Measurements from ENCODE around the gene COL4A3.

COL4A3 gene

DNA sequence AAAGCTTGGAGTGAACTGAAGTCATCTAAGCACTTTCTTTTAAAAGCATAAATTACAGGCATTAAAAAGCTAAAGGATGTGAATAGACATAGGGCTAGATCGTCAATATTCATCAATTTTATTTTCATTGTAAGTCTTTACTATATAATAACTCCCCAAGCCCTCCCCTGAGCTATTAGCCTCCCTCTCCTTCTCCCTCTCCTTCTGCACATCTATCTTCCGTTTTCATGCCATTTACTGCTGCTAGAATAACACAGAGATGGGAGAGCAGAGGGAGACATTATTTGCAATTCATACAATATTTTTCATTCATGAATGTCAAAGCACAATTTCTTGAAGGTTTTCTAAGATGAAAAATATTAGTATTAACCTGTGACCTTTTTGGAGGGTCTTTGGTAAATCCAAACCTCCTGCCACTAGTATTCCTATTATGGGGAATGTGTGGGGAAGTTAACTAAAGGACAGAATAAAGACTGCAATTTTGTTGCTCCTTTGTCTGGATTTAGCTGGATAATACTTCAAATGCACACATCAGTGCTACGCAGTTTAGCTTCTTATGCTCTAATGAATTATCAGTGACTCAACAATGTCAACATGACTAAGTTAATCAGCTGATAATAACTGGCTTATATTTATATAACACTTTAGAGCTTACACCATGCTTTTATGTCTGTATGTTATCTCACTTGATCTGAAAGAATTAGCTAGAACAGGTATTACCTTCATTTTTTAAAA is 132.4 kb downstream of the COL4A3 start:
- no peak for DNase-seq

DNA sequence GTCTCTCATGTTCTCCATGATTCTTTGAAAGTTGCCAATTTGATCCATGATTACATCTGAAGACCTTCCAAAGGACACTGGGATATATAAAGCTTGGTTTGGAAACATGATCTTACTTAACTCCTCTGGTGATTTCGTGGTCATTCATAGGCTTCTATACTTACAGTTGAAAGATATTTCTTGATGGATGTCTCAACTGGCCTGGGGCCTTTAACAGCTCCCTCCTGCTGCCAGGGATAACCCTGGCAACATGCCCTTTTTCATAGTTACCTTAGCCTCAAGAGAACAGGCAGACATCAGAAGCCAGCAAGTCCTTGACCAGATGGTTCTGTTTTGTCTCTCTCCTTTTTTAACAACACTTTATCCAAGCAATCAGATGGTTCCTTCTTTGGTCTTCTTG is 137.1 kb downstream of the COL4A3 start:
- no peak for DNase-seq

DNA sequence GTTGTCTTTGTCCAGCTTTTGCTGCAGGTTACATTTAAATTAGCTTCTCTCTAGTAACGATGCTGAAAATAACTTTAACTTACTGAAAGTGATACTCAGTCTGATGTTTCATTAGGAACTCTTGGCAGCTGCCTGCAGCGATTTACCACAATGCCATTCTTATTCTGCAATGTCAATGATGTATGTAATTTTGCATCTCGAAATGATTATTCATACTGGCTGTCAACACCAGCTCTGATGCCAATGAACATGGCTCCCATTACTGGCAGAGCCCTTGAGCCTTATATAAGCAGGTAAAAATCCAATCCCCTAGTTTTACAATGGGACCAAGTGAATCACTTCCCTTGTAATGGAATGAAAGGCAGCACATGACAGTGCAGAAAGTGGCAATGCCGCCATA is 144.4 kb downstream of the COL4A3 start:
- peak; percentile 22 for DNase-seq

DNA sequence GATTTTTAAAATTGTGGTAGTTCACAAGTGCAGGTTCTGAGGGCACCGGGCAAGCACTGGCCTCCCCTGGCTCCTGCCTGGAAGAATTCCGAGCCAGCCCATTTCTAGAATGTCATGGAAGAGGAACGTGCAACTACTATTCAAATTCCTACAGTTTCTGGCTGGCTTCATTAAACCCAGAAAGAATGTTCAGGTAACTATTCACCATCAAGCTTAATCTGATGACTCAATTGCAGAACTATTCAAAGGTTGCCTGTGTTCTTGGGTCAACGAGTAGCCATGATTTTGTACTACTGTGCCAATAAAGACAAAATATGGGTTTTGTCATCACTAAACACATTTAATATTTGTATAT is 146.3 kb downstream of the COL4A3 start:
- DNase-seq: no peak

DNA sequence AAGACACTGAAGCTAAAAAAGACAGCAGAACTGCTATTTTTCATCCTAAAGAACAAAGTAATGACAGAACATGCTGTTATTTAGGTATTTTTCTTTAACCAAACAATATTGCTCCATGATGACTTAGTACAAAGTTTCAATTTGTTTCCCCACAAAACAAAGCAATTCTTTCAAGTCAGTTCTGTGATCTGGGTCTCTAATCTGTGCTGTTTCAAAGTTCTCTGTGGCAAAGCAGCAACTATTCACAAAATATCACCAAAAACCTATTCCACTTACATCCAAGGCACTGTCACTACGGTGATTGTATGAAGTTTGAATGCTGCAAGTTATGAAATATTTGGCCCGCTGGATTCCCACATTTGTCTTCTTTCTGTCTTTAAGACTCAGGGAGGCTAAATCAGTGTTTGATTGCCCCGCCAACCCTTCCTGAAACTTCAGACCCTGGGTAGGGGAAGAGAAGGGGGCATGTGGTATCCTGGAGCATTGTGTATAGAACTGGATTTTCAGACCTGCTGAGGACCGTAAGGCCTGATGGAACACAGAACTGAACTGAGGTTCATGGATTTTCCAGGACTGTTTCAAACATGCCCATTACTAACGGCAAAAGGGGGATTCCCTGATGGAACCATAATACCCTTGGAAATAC is 147.6 kb downstream of the COL4A3 start:
- no peak for DNase-seq

DNA sequence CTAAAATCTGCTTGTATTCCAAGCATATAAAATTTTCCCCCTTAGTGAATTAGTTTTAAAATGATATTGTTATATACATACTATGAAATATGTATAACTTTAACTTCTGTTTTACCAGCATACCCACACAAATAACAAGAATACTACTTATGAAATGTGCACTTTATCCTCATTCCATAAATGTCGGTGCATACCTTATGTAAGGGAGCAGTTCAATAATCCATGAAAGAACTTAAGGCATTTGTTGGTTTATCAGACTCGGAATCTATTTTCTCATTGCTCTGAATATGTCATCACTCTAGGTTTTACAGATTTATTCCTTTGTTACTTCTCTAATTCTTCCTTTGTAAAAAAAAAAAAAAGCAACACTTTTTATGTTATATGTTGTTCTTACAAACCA is 148.2 kb downstream of the COL4A3 start:
- no peak for DNase-seq

DNA sequence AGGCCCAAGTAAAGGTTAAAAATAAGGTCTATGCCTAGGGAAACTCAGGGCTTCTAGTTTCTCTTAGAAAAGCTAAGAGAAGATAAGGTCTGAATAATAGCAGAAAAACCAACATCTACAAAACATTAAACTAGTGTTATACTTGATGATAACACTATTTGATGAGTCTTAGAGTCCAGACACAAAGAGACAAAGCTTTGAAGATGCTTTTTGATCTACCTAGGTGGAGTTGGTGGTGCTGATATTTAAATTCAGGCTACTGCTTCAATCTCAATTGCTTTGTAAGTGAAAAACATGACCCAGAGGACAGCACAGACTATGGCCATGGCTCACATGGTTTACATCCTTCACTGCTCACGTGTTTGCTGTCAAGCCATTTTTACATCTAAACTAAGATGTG is 148.9 kb downstream of the COL4A3 start:
- no peak for DNase-seq

DNA sequence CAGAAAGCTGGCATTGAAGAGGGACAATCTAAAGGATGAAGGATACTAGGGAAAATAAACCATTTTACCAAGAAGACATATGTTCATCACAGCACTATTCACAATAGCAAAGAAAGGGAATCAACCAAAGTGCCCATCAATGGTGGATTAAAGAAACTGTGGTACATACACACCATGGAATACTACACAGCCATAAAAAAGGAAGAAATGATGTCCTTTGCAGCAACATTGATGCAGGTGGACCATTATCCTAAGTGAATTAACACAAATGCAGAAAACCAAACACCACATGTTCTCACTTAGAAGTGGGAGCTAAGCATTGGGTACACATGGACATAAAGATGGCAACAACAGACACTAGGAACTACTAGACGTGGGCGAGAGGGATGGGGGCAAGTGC is 153.4 kb downstream of the COL4A3 start:
- no peak for DNase-seq

DNA sequence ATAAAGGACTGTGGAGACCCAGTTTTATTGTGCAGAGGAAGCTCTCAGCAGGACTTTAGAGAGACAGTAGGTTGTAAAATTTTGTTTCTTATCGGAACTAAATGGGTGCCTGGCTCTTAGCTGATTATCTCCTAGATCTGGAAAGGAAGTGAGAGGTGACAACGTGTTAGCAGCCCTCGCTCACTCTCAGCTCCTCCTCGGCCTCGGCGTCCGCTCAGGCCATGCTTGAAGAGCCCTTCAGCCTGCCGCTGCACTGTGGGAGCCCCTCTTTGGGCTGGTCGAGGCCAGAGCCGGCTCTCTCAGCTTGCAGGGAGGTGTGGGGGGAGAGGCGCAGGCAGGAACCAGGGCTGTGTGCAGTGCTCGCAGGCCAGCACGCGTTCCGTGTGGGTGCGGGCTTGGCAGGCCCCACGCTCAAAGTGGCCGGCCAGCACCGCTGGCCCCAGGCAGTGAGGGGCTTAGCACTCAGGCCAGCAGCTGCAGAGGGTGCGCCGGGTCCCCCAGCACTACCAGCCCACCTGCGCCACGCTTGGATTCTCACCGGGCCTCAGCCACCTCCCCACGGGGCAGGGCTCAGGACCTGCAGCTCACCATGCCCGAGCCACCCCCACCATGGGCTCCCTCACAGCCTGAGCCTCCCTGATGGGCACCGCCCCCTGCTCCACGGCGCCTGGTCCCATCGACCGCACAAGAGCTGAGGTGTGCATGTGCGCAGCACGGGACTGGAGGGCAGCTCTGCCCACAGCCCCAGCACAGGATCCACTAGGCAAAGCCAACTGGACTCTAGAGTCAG is 156.1 kb downstream of the COL4A3 start:
- no peak for DNase-seq

DNA sequence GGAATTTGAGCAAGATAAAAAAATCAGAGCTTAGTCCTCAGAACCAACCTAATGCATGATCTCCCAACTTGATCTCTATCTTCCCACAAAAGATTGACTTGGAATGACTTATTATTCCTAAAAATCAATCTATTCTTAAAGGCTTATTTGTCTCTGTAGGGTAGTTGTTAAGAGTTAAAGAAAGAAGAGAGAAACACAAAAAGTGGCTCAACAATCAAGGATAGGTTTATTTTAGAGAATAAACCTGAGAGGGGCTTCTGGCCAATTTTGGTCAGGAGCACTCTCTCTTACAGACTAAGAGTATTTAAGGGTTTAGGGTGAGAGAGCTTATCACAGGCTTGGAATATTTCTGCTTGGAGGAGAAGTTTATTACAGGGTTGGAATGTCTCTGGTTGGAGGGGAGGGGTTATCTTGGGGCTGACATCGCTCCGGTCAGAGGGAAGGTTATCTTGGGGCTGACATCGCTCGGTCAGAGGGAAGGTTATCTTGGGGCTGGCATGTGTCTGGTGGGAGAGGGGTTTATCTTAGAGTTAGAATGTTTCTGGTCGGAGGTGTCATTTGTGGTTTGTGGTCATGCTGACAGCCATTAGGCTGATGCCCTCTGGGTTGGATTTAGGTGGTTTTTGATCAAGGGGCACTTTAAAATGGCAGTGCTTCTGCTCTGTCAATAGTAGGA is 158.2 kb downstream of the COL4A3 start:
- no peak for DNase-seq

DNA sequence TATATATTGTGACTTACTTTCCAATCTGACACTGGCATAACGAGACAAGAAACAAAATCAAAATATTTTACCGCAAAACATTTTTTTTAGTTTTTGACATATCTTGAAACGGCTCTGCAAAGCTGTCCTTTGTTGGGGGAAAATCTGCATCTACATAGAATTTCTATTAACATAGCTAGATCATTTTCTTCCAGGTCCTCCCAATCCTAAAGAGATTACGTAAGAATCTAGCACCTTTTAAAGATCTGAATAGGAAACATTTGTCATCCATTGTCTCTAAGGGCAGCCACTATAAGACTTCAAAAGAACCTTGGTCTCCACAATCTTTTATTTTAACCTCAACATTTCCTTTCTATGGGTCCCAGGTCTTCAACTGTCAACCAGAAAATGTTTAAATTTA is 159.4 kb downstream of the COL4A3 start:
- DNase-seq: no peak

DNA sequence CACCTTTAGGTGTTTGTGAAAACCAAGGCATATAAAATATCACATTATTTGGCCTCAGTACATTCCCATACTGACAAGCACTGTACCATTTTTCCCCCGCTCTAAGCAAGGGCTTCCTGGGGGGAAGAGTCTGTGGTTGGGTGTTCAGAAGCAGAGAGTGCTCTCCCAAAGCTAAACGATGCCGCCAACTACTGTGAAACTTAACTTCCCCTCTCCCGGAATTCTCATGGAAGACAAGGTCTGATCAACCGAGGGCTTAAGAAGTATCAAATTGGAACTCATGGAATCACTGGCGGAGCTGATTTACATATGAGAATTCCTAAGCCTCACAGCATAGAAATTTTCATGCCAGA is 160.2 kb downstream of the COL4A3 start:
- DNase-seq: no peak

DNA sequence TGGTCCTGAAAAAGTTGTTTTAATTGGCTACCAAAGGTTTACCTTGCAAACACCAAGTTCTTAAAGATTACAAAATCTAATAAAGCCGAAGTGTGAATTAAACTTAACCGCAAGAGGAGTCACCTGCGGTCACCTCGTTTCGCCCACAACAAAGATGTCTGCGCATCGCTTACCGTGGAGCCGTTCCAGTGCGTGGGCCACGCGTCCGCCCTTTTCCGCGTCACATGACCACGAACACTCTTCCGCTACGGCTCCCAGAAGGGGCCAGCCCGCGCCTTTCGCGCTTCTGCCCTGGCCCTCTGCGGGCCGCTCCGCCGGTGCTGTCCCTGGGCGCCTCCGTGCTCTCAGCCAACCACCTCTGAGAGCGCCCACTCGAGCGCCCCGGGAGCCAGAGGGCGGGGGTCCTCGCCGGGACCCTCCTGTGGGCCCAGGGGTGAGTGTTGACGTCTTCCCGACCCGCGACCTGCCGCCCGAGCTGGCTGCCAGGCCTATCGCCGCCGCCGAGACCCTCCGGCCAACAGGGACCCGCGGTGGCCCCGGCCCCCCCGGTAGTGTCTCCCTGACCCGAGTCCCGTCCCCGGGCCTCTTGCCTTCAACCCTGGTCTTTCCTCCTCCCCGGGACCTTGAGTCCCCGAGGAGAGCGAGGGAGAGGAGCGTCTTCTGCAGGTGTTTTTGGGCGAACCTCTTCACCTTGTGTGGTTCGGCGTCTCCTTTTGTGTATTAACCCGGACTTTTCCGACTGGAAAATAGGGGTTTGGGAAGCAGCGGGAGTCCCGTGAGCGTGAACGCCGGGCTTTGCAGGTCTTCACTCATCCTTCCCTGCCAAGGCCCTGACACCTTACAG is 160.8 kb downstream of the COL4A3 start, which contains the start of gene MFF:
TSS of gene MFF (plus strand) at position 257 of the 844 bp plus-strand sequence. CDS start 5,415 bp downstream, outside the sequence.
- peak; percentile 93 for DNase-seq

DNA sequence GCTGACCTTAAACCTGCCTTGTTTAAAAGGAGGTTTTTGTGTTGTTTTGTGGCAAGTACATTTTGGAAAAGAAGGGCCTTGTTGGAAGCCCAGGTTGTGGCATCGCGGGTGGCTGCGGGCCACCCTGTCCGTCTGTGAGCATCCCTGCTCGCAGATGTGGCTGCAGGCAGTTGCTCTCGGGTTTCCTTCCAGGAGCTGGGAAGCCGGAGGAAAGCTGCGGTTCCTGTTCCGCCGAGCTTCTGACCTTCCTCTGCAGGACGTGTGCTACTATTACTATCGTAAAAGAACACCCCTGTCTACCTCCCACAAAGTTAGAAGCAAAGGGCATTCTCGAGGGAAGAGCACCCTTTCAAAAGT is 161.4 kb downstream of the COL4A3 start:
- peak; percentile 43 for DNase-seq

DNA sequence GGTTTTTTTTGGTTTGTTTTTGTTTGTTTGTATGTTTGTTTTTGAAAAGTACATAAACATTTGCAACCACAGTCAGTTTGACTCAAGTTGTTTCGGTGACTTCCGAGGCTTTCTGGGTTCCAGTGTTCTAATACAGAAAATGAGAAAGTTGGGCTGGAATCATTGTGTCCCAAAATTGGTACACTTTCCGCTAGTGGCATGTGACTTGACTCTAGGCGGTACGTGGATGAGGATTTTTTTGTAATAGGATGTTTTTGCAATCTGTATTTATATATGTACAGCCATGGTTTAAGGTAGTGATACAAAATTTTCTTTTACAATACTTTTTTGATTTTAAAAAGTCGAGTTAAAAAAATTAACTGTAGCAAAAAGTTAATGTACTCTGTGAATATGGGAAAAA is 162.4 kb downstream of the COL4A3 start:
- DNase-seq: no peak

DNA sequence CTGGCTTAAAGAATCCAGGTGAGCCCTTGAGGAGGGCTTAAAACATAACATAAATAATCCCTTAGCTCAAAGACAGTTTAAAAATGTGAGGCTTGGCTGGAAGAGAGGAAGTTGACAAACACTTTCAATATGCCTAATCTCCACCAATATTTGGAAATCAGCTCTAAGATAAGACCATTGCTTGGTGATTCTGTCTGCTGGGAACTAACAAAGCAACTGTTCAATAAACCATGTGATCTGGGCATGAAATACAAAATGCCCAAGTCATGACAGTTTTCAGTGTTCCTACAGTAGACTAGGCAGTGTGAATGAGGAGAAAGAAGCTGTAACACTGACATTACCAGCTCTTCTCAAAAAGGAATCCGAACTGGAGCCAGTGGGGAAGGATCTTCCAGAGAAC is 171.3 kb downstream of the COL4A3 start:
- DNase-seq: no peak

DNA sequence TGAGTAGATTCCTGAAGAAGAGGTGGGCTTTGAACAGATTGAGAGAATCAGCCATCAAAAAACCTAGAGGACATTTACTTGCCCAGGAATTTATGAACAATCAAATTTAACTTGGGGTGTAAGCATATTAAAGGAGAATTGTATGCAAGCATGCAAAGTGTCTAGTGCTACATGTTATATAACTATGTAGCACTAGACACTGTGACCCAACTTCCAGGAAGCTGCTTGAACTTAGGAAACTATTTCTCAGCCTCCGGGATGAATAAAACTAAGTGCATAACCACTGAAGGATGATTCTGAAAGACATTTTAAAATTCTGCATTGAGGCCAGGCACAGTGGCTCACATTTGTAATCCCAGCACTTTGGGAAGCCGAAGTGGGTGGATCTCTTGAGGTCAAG is 173.0 kb downstream of the COL4A3 start:
- DNase-seq: no peak

DNA sequence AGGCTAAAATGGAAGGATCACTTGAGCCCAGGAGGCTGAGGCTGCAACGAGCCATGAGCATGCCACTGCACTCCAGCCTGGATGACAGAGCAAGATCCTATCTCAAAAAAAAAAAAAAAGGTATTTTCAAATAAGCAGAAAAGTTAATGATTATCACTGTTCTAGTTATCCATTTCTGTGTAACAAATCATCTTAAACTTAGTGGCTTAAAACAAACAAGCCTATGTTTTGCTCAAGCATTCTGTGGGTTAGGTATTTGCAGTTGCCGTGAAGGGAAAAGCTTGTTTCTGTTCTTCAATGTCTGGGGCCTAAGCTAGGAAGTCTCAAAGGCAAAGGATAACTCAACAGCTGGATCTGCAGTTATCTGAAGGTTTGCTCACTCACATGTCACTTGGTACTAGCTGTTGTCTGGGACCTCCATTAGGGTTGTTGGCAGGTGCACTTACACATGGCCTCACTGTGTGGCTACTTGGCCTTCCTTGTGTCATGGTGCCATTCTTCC is 174.7 kb downstream of the COL4A3 start:
- DNase-seq: no peak

DNA sequence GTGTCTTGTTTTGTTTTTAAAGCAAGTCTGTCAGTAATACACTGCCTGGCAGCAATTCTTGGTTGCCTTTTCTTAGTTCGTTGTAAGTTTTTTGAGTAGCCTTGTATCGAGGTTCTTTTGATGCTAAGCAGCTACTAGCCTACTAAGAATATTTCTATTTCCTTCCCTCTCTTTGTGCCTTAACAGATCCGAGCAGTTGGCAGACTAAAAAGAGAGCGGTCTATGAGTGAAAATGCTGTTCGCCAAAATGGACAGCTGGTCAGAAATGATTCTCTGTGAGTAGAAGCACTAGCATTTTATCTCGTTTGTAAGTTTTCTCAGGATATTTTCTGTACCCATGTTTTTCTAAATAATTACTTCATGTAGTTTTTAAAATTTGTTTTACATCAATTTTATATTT is 175.7 kb downstream of the COL4A3 start:
- DNase-seq: no peak

DNA sequence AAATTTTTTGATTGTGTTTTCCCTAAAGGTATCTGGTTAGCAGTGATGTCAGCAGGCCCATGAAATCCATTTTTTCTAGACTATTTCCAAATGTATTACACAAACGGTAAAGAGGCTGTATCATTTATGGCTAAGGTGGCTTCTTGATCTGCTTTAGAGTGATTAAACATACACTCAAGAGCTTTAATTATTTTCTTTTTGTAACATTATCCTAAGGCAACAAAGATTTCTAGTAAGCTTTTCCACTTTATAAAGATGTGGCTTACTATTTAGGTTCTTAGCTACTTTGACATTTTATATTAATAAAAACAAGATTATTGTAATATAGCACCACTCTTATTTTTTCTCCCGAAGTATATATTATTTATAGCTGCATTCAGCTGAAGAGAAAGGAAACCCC is 177.1 kb downstream of the COL4A3 start:
- no peak for DNase-seq

DNA sequence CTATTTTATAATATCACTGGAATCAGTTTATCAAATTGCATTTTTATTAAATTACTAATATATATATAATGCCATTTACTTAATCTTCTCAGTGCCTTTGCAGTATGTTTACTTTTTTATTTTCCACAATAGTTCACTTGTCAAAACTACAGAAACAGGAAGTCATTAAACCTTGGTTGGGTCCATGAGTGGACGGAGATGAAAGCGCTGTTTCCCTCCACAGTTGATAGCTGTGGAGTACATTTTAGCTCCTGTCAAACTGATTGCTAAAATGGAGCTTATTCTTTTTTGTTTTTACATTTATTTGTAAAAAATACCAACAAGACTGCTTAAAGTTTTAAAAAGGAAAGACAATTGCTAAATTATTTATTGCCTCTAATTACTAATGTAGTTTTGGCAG is 179.8 kb downstream of the COL4A3 start:
- DNase-seq: no peak

DNA sequence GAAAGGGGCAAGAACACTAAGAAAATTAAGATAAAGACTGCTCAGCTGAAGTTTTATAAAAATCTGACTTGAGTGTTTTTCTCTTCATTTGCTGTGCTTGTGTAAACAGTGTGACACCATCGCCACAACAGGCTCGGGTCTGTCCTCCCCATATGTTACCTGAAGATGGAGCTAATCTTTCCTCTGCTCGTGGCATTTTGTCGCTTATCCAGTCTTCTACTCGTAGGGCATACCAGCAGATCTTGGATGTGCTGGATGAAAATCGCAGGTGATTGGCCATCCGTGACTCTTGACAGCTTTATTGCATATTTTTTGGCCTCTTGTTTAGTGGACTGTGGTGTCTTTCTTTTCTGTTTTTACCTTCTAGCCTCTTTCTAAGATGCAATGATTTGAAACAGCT is 182.7 kb downstream of the COL4A3 start:
- no peak for DNase-seq

DNA sequence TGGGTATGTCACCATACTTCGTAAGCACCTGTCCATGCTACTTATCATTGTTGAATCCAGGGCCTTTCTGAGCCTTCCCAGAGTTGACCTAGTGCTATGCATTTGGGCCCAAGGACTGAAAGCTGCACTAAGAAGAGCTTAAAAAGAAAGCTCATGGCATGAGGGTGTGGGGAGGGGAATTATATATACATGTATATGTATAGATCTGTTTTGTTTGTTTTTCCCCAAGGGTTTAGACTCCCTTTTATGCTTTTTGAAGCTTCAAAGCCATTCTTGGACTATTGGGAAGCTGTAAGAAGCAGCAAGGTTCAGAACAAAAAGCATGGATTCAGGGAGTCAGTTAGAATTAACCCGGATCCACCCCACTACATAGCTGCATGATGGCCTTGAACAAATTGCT is 183.9 kb downstream of the COL4A3 start:
- no peak for DNase-seq

Data from fibroblast of skin of right biceps (primary cell).